Measurements from ENCODE around the gene COG7.

COG7 gene

GRCh38 chr16:23345237-23345636 is 107.8 kb downstream of the COG7 start:
- no peaks in the 10 kb centered on the region for H3K9me3 ChIP-seq (ENCODE audit: control insufficient read depth, low read length)
- no peak overlapping the region for H3K4me3 ChIP-seq (ENCODE audit: low read length)
- no peak overlapping the region for H3K9ac ChIP-seq (ENCODE audit: low read length)
- H3K36me3 ChIP-seq (ENCODE audit: control insufficient read depth, insufficient read depth, low read length) = no peaks in the 10 kb centered on the region
- H3K4me1 ChIP-seq (ENCODE audit: control insufficient read depth, insufficient read depth, low read length) = no peaks in the 10 kb centered on the region
- H3K27me3 ChIP-seq (ENCODE audit: control insufficient read depth, insufficient read depth, low read length) = no peaks in the 10 kb centered on the region

GRCh38 chr16:23343643-23344612 is 109.1 kb downstream of the COG7 start:
- Histone ChIP-seq H3K27me3 (ENCODE audit: control insufficient read depth, insufficient read depth, low read length) (no peaks in the 10 kb centered on the region), H3K4me3 (ENCODE audit: low read length) (no peak overlapping the region), H3K4me1 (ENCODE audit: control insufficient read depth, insufficient read depth, low read length) (no peaks in the 10 kb centered on the region), H3K36me3 (ENCODE audit: control insufficient read depth, insufficient read depth, low read length) (no peaks in the 10 kb centered on the region), H3K9me3 (ENCODE audit: control insufficient read depth, low read length) (no peaks in the 10 kb centered on the region), H3K9ac (ENCODE audit: low read length) (no peak overlapping the region)

- Histone ChIP-seq H3K4me1 (ENCODE audit: control insufficient read depth, insufficient read depth, low read length) (no peaks in the 10 kb centered on the region), H3K9ac (ENCODE audit: low read length) (no peak overlapping the region), H3K9me3 (ENCODE audit: control insufficient read depth, low read length) (no peaks in the 10 kb centered on the region)
Measured at GRCh38 chr16:23342083-23342640, 110.8 kb downstream of the COG7 start.

GRCh38 chr16:23339787-23340186 is 113.2 kb downstream of the COG7 start:
- Histone ChIP-seq H3K4me3 (ENCODE audit: low read length) (no peak overlapping the region), H3K27me3 (ENCODE audit: control insufficient read depth, insufficient read depth, low read length) (no peaks in the 10 kb centered on the region)

More at GRCh38 chr16:23342083-23342640, 110.8 kb downstream of the COG7 start:
- Histone ChIP-seq H3K27me3 (ENCODE audit: control insufficient read depth, insufficient read depth, low read length) (no peaks in the 10 kb centered on the region), H3K36me3 (ENCODE audit: control insufficient read depth, insufficient read depth, low read length) (no peaks in the 10 kb centered on the region), H3K4me3 (ENCODE audit: low read length) (no peak overlapping the region)

More at GRCh38 chr16:23339787-23340186, 113.2 kb downstream of the COG7 start:
- no peak overlapping the region for H3K9ac ChIP-seq (ENCODE audit: low read length)
- H3K36me3 ChIP-seq (ENCODE audit: control insufficient read depth, insufficient read depth, low read length) = no peaks in the 10 kb centered on the region
- peaks cover 9% of the 10 kb centered on the region for H3K4me1 ChIP-seq (ENCODE audit: control insufficient read depth, insufficient read depth, low read length)
- H3K9me3 ChIP-seq (ENCODE audit: control insufficient read depth, low read length) = no peaks in the 10 kb centered on the region
